HUES64 (cell line): ENCODE measurements around the gene MICU1.
"Not testable (repeated sequence)": the region's sequence is repeated elsewhere in the genome, so short reads cannot be mapped to it uniquely, and the experiment has no call there.

Source experiments
- H3K27ac ChIP-seq: 2 replicates; pipeline ENCODE4 v1.7.0; 2013; ENCODE audit warnings: low read depth, low read length, inconsistent platforms
- H3K27me3 ChIP-seq: 2 replicates; pipeline ENCODE4 v1.6.1; 2013; ENCODE audit warnings: mild to moderate bottlenecking, low read length; ENCODE audit not compliant: insufficient read depth
- H3K36me3 ChIP-seq: 2 replicates; pipeline ENCODE4 v1.6.1; 2013; ENCODE audit warnings: mild to moderate bottlenecking, low read length; ENCODE audit not compliant: insufficient read depth
- H3K4me1 ChIP-seq: 2 replicates; pipeline ENCODE4 v1.6.1; 2013; ENCODE audit warnings: mild to moderate bottlenecking, low read length, moderate library complexity; ENCODE audit not compliant: insufficient read depth
- H3K4me3 ChIP-seq: 2 replicates; pipeline ENCODE4 v1.5.1; 2013; ENCODE audit warnings: mild to moderate bottlenecking, low read length, moderate library complexity
- H3K9ac ChIP-seq: 2 replicates; pipeline ENCODE4 v1.6.1; 2013; ENCODE audit warnings: mild to moderate bottlenecking, low read depth, low read length
- H3K9me3 ChIP-seq: 2 replicates; pipeline ENCODE4 v1.6.1; 2013; ENCODE audit warnings: low read depth, low read length; ENCODE audit not compliant: insufficient read depth
- WGBS: fragments of 150-250, 120-280 bp; methylation state at CpG from one replicate; pipeline ENCODE4 v1.1.7; 2013; ENCODE audit warnings: missing lambda C conversion rate; 5-methylcytosine and 5-hydroxymethylcytosine counted together

Gene MICU1

GRCh38 chr10:72419241-72419640 is 206.6 kb downstream of the MICU1 start:
- Histone ChIP-seq H3K4me3 (no peak overlapping the region), H3K27me3 (no peaks in the 10 kb centered on the region), H3K4me1 (peaks cover 9% of the 10 kb centered on the region; the same call in 1 of the 2 replicates), H3K9ac (no peak overlapping the region), H3K27ac (no peak overlapping the region), H3K36me3 (peaks cover 5% of the 10 kb centered on the region; the same call in 1 of the 2 replicates), H3K9me3 (peaks cover 11% of the 10 kb centered on the region; the same call in 1 of the 2 replicates)
- 100% methylated on average over 1 of the region's 2 CpGs for WGBS

- Histone ChIP-seq H3K27ac (no peak overlapping the region), H3K4me1 (peaks cover 9% of the 10 kb centered on the region; the same call in 1 of the 2 replicates), H3K4me3 (no peak overlapping the region), H3K36me3 (peaks cover 11% of the 10 kb centered on the region; the same call in 1 of the 2 replicates), H3K27me3 (no peaks in the 10 kb centered on the region), H3K9ac (no peak overlapping the region), H3K9me3 (peaks cover 16% of the 10 kb centered on the region)
- WGBS, result 66% methylated on average over 3 of the region's 3 CpGs
These were observed 207.2 kb downstream of the MICU1 start for GRCh38 chr10:72418679-72419078.

- no peak overlapping the region for H3K4me3 ChIP-seq
- 0% methylated on average over 1 of the region's 1 CpG for WGBS
- peaks cover 20% of the 10 kb centered on the region for H3K9me3 ChIP-seq
- H3K4me1 ChIP-seq, result peaks cover 9% of the 10 kb centered on the region; the same call in 1 of the 2 replicates
- no peak overlapping the region for H3K9ac ChIP-seq
- H3K36me3 ChIP-seq, result peaks cover 12% of the 10 kb centered on the region; the same call in 1 of the 2 replicates
- H3K27ac ChIP-seq, result no peak overlapping the region
- no peaks in the 10 kb centered on the region for H3K27me3 ChIP-seq
These were observed 207.9 kb downstream of the MICU1 start for GRCh38 chr10:72417971-72418370.

- H3K4me1 ChIP-seq, result peaks cover 9% of the 10 kb centered on the region; the same call in 1 of the 2 replicates
- peaks cover 14% of the 10 kb centered on the region; the same call in 1 of the 2 replicates for H3K9me3 ChIP-seq
- no peak overlapping the region for H3K9ac ChIP-seq
- no peaks in the 10 kb centered on the region for H3K27me3 ChIP-seq
- H3K36me3 ChIP-seq, result peaks cover 8% of the 10 kb centered on the region; the same call in 1 of the 2 replicates
- WGBS, result 95% methylated on average over 4 of the region's 4 CpGs
- no peak overlapping the region for H3K27ac ChIP-seq
- no peak overlapping the region for H3K4me3 ChIP-seq
These were observed 209.2 kb downstream of the MICU1 start for GRCh38 chr10:72416661-72417060.

- H3K36me3 ChIP-seq, result peaks cover 8% of the 10 kb centered on the region; the same call in 1 of the 2 replicates
- no peak overlapping the region for H3K4me3 ChIP-seq
- peaks cover 9% of the 10 kb centered on the region; the same call in 1 of the 2 replicates for H3K4me1 ChIP-seq
- H3K9me3 ChIP-seq, result peaks cover 14% of the 10 kb centered on the region; the same call in 1 of the 2 replicates
- WGBS, result 93% methylated on average over 2 of the region's 3 CpGs
- H3K27me3 ChIP-seq, result no peaks in the 10 kb centered on the region
- H3K27ac ChIP-seq, result no peak overlapping the region
- H3K9ac ChIP-seq, result no peak overlapping the region
These were observed 211.2 kb downstream of the MICU1 start for GRCh38 chr10:72414642-72415041.

- Histone ChIP-seq H3K4me3 (no peak overlapping the region), H3K27me3 (no peaks in the 10 kb centered on the region), H3K4me1 (no peaks in the 10 kb centered on the region), H3K36me3 (peaks cover 11% of the 10 kb centered on the region; the same call in 1 of the 2 replicates), H3K9me3 (peaks cover 9% of the 10 kb centered on the region; the same call in 1 of the 2 replicates), H3K27ac (no peak overlapping the region), H3K9ac (no peak overlapping the region)
- 100% methylated on average over 1 of the region's 1 CpG for WGBS
These were observed 216.7 kb downstream of the MICU1 start for GRCh38 chr10:72409167-72409566.

- H3K9ac ChIP-seq, result no peak overlapping the region
- peaks cover 5% of the 10 kb centered on the region; the same call in 1 of the 2 replicates for H3K36me3 ChIP-seq
- H3K27ac ChIP-seq, result no peak overlapping the region
- no peaks in the 10 kb centered on the region for H3K4me1 ChIP-seq
- 95% methylated on average over 7 of the region's 7 CpGs for WGBS
- no peak overlapping the region for H3K4me3 ChIP-seq
- no peaks in the 10 kb centered on the region for H3K27me3 ChIP-seq
- no peaks in the 10 kb centered on the region for H3K9me3 ChIP-seq
These were observed 217.8 kb downstream of the MICU1 start for GRCh38 chr10:72407927-72408600.

- Histone ChIP-seq H3K4me1 (no peaks in the 10 kb centered on the region), H3K9ac (no peak overlapping the region), H3K36me3 (peaks cover 5% of the 10 kb centered on the region; the same call in 1 of the 2 replicates), H3K9me3 (no peaks in the 10 kb centered on the region), H3K27me3 (no peaks in the 10 kb centered on the region), H3K4me3 (no peak overlapping the region), H3K27ac (no peak overlapping the region)
- WGBS, result 96% methylated on average over 1 of the region's 3 CpGs
These were observed 218.4 kb downstream of the MICU1 start for GRCh38 chr10:72407471-72407870.

- H3K27ac ChIP-seq, H3K27me3 ChIP-seq, H3K4me3 ChIP-seq, H3K36me3 ChIP-seq, H3K9me3 ChIP-seq, H3K9ac ChIP-seq, H3K4me1 ChIP-seq: not testable (repeated sequence)
- 76% methylated on average over 3 of the region's 3 CpGs for WGBS
These were observed 230.3 kb downstream of the MICU1 start for GRCh38 chr10:72395581-72395980.

GRCh38 chr10:72392571-72392970 is 233.3 kb downstream of the MICU1 start:
- Histone ChIP-seq H3K27ac (no peak overlapping the region), H3K36me3 (no peaks in the 10 kb centered on the region), H3K4me3 (no peak overlapping the region), H3K9me3 (no peaks in the 10 kb centered on the region), H3K4me1 (no peaks in the 10 kb centered on the region), H3K9ac (no peak overlapping the region), H3K27me3 (no peaks in the 10 kb centered on the region)
- whole genome bisulfite sequencing, result 88% methylated on average over 1 of the region's 1 CpG

GRCh38 chr10:72390764-72391163 is 235.1 kb downstream of the MICU1 start:
- no peaks in the 10 kb centered on the region for H3K27me3 ChIP-seq
- no peak overlapping the region for H3K9ac ChIP-seq
- no peak overlapping the region for H3K4me3 ChIP-seq
- H3K36me3 ChIP-seq, result no peaks in the 10 kb centered on the region
- H3K9me3 ChIP-seq, result no peaks in the 10 kb centered on the region
- WGBS, result 99% methylated on average over 2 of the region's 2 CpGs
- H3K27ac ChIP-seq, result no peak overlapping the region
- H3K4me1 ChIP-seq, result peaks cover 3% of the 10 kb centered on the region; the same call in 1 of the 2 replicates
